Peyer's patch (tissue), 4 donors: ENCODE data around the gene ITSN1.

Source experiments
- CTCF ChIP-seq, 6 experiments: fragments of 450-650 bp in 4 of 6; fragments of 200-600 bp in 2 of 6; sonication (generic) in 1 of 6; IDR thresholded peaks; one replicate each; pipeline ENCODE4 v1.5.1; 2017 to 2019; ENCODE audit warnings: antibody characterized with exemption in 6 of 6, mild to moderate bottlenecking in 3 of 6, moderate library complexity in 1 of 6
- POLR2A ChIP-seq, 2 donors: fragments of 450-650 bp; IDR thresholded peaks; one replicate each; pipeline ENCODE4 v1.5.1; 2017; ENCODE audit warnings: antibody characterized with exemption in 2 of 2, mild to moderate bottlenecking in 2 of 2, moderate library complexity in 2 of 2

GRCh38 chr21:33883118-33883517 lies 240.8 kb downstream of the ITSN1 start:
- TF ChIP-seq CTCF (IDR thresholded peaks at IDR 0.05) (no peak), POLR2A (IDR thresholded peaks at IDR 0.05) (no peak)
